ENCODE results near the gene CHST4. TPM values are rescaled to one million over a fixed set of nuclear protein-coding genes. Genes with fewer than 3 reads are reported as not detected.

The CHST4 gene
- total RNA-seq, 2 donors from 2014 or later = 1.9 to 3.2 TPM

- no peak for DNase-seq
- Mint-ChIP-seq H3K4me3 (peak overlapping the region; percentile 71), H3K27me3 (ENCODE audit: insufficient read depth) (no peaks in the 10 kb centered on the region), H3K36me3 (ENCODE audit: low read depth) (no peaks in the 10 kb centered on the region), H3K9me3 (peaks cover 25% of the 10 kb centered on the region), H3K4me1 (peaks cover 16% of the 10 kb centered on the region), H3K27ac (peak overlapping the region; percentile 92)
- Histone ChIP-seq H3K27ac (ENCODE audit: low read depth, low read length) (no peak overlapping the region), H3K9me3 (ENCODE audit: control insufficient read depth, low read length) (peaks cover 24% of the 10 kb centered on the region), H3K4me1 (ENCODE audit: control insufficient read depth, insufficient read depth, low read length) (no peaks in the 10 kb centered on the region), H3K4me3 (ENCODE audit: low read length) (peak overlapping the region; percentile 85), H3K9ac (ENCODE audit: extremely low read depth, low read length, poor library complexity, severe bottlenecking) (no peak overlapping the region), H3K27me3 (ENCODE audit: control insufficient read depth, insufficient read depth, low read length, poor library complexity, severe bottlenecking) (no peaks in the 10 kb centered on the region), H3K36me3 (ENCODE audit: control insufficient read depth, insufficient read depth, low read length) (no peaks in the 10 kb centered on the region)
- WGBS, 2 experiments (ENCODE audit: insufficient coverage in 1 of 2, insufficient read length in 1 of 2) = 92 to 97% methylated on average over 6 to 9 of the region's 9 CpGs
- no peak for TF ChIP-seq CTCF (conservative IDR thresholded peaks at IDR 0.05)
Observed at GRCh38 chr16:71565812-71566700, 39.8 kb downstream of the CHST4 start.

GRCh38 chr16:71567931-71568330 is 41.7 kb downstream of the CHST4 start:
- no peak for TF ChIP-seq CTCF (conservative IDR thresholded peaks at IDR 0.05)
- no peak overlapping the region for H3K4me3 Mint-ChIP-seq
- no peaks in the 10 kb centered on the region for H3K27me3 ChIP-seq (ENCODE audit: control insufficient read depth, insufficient read depth, low read length, poor library complexity, severe bottlenecking)
- H3K9me3 Mint-ChIP-seq = peaks cover 7% of the 10 kb centered on the region
- DNase-seq = no peak
- H3K27me3 Mint-ChIP-seq (ENCODE audit: insufficient read depth) = no peaks in the 10 kb centered on the region
- no peaks in the 10 kb centered on the region for H3K36me3 Mint-ChIP-seq (ENCODE audit: low read depth)
- no peaks in the 10 kb centered on the region for H3K36me3 ChIP-seq (ENCODE audit: control insufficient read depth, insufficient read depth, low read length)
- no peaks in the 10 kb centered on the region for H3K4me1 ChIP-seq (ENCODE audit: control insufficient read depth, insufficient read depth, low read length)
- H3K9me3 ChIP-seq (ENCODE audit: control insufficient read depth, low read length) = peaks cover 5% of the 10 kb centered on the region
- H3K27ac Mint-ChIP-seq = no peak overlapping the region
- H3K4me1 Mint-ChIP-seq = peaks cover 16% of the 10 kb centered on the region
- H3K4me3 ChIP-seq (ENCODE audit: low read length) = no peak overlapping the region
- WGBS, 2 experiments (ENCODE audit: insufficient coverage in 1 of 2, insufficient read length in 1 of 2) = 93 to 95% methylated on average over 6 to 8 of the region's 8 CpGs
- H3K9ac ChIP-seq (ENCODE audit: extremely low read depth, low read length, poor library complexity, severe bottlenecking) = no peak overlapping the region
- H3K27ac ChIP-seq (ENCODE audit: low read depth, low read length) = no peak overlapping the region

- Histone ChIP-seq H3K4me1 (ENCODE audit: control insufficient read depth, insufficient read depth, low read length) (no peaks in the 10 kb centered on the region), H3K27me3 (ENCODE audit: control insufficient read depth, insufficient read depth, low read length, poor library complexity, severe bottlenecking) (no peaks in the 10 kb centered on the region), H3K4me3 (ENCODE audit: low read length) (no peak overlapping the region), H3K36me3 (ENCODE audit: control insufficient read depth, insufficient read depth, low read length) (no peaks in the 10 kb centered on the region), H3K27ac (ENCODE audit: low read depth, low read length) (no peak overlapping the region), H3K9me3 (ENCODE audit: control insufficient read depth, low read length) (no peaks in the 10 kb centered on the region), H3K9ac (ENCODE audit: extremely low read depth, low read length, poor library complexity, severe bottlenecking) (no peak overlapping the region)
- no peak for TF ChIP-seq CTCF (conservative IDR thresholded peaks at IDR 0.05)
- peaks cover under 1% of the 10 kb centered on the region for H3K9me3 Mint-ChIP-seq
- no peak overlapping the region for H3K27ac Mint-ChIP-seq
- no peak overlapping the region for H3K4me3 Mint-ChIP-seq
- H3K4me1 Mint-ChIP-seq = peaks cover 16% of the 10 kb centered on the region
- 80 to 89% methylated on average over 1 to 3 of the region's 4 CpGs for WGBS, 2 experiments (ENCODE audit: insufficient coverage in 1 of 2, insufficient read length in 1 of 2)
- DNase-seq = no peak
- H3K27me3 Mint-ChIP-seq (ENCODE audit: insufficient read depth) = peaks cover 2% of the 10 kb centered on the region
- H3K36me3 Mint-ChIP-seq (ENCODE audit: low read depth) = no peaks in the 10 kb centered on the region
Observed at GRCh38 chr16:71568551-71568950, 42.3 kb downstream of the CHST4 start.
